ENCODE data around the gene ATP8A2.

The ATP8A2 gene

GRCh38 chr13:25901460-25902376 lies 529.9 kb downstream of the ATP8A2 start:
- no peak for DNase-seq

GRCh38 chr13:25902455-25902854 lies 530.7 kb downstream of the ATP8A2 start:
- DNase-seq: no peak

GRCh38 chr13:25902891-25903341 lies 531.1 kb downstream of the ATP8A2 start:
- DNase-seq: no peak

GRCh38 chr13:25904830-25905229 lies 533.1 kb downstream of the ATP8A2 start:
- no peak for DNase-seq

- no peak for DNase-seq
Observed at GRCh38 chr13:25905611-25906010, 533.8 kb downstream of the ATP8A2 start.

GRCh38 chr13:25906191-25906661 lies 534.5 kb downstream of the ATP8A2 start:
- no peak for DNase-seq

- no peak for DNase-seq
Observed at GRCh38 chr13:25908366-25908765, 536.6 kb downstream of the ATP8A2 start.

GRCh38 chr13:25910243-25910642 lies 538.5 kb downstream of the ATP8A2 start:
- no peak for DNase-seq

GRCh38 chr13:25910991-25911419 lies 539.2 kb downstream of the ATP8A2 start:
- no peak for DNase-seq

GRCh38 chr13:25912961-25913360 lies 541.2 kb downstream of the ATP8A2 start:
- DNase-seq: no peak

GRCh38 chr13:25915840-25916518 lies 544.2 kb downstream of the ATP8A2 start:
- no peak for DNase-seq

GRCh38 chr13:25920277-25920676 lies 548.5 kb downstream of the ATP8A2 start:
- no peak for DNase-seq

GRCh38 chr13:25920931-25921330 lies 549.2 kb downstream of the ATP8A2 start:
- DNase-seq: no peak

GRCh38 chr13:25922376-25922775 lies 550.6 kb downstream of the ATP8A2 start:
- DNase-seq: no peak

GRCh38 chr13:25923217-25924085 lies 551.7 kb downstream of the ATP8A2 start:
- DNase-seq: no peak

GRCh38 chr13:25927363-25927762 lies 555.6 kb downstream of the ATP8A2 start:
- DNase-seq: no peak

- DNase-seq: no peak
Observed at GRCh38 chr13:25927932-25928331, 556.2 kb downstream of the ATP8A2 start.

- no peak for DNase-seq
Observed at GRCh38 chr13:25928941-25929505, 557.2 kb downstream of the ATP8A2 start.

GRCh38 chr13:25929816-25930215 lies 558.0 kb downstream of the ATP8A2 start:
- no peak for DNase-seq

- no peak for DNase-seq
Observed at GRCh38 chr13:25930653-25931052, 558.9 kb downstream of the ATP8A2 start.

GRCh38 chr13:25932365-25932764 lies 560.6 kb downstream of the ATP8A2 start:
- DNase-seq: no peak

- no peak for DNase-seq
Observed at GRCh38 chr13:25933520-25933919, 561.7 kb downstream of the ATP8A2 start.

GRCh38 chr13:25934127-25934526 lies 562.4 kb downstream of the ATP8A2 start:
- DNase-seq: no peak

Data from NCI-H146 (cell line).